CD4-positive, alpha-beta T cell (primary cell): ENCODE measurements around the gene ARFRP1. TPM values are rescaled to one million over a fixed set of nuclear protein-coding genes. Genes with fewer than 3 reads are reported as not detected.
A peak's percentile ranks its signal among the peaks of the same experiment; 100 is the strongest.

Experiments used
- ATAC-seq: fragments of 200-7000 bp; cut with Tn5 transposase; one replicate; pipeline ENCODE4 v1.10.0; 2022; ENCODE audit warnings: mild to moderate bottlenecking; ENCODE audit not compliant: poor library complexity
- CTCF ChIA-PET: fragments of 350-600 bp; sonication (Branson Sonifier 250); formaldehyde crosslinking; loops from one replicate; lab custom pipeline; 2021; ENCODE audit warnings: antibody characterized with exemption, inconsistent platforms; lab: Charles Lee
- POLR2A ChIA-PET: fragments of 350-600 bp; sonication (Branson Sonifier 250); formaldehyde crosslinking; loops from one replicate; lab custom pipeline; 2021; ENCODE audit warnings: antibody characterized with exemption, inconsistent platforms; lab: Charles Lee
- DNase-seq, 14 experiments: peaks; one replicate each; pipeline ENCODE4 v3.0.0-alpha.2; 2013 to 2020; ENCODE audit warnings: mixed read lengths in 2 of 14
- H3K27ac ChIP-seq, 2 donors: one replicate each; pipeline versions ENCODE4 v1.5.1 to v1.7.0; 2013; ENCODE audit warnings: low read length in 2 of 2, low read depth in 1 of 2, mild to moderate bottlenecking in 1 of 2
- H3K27me3 ChIP-seq, 2 experiments: 1 replicate in 1 of 2; 2 replicates in 1 of 2; pipeline versions ENCODE4 v1.6.1 to v1.7.0; 2013; ENCODE audit warnings: low read length in 2 of 2, control low read depth in 1 of 2, mild to moderate bottlenecking in 1 of 2, moderate library complexity in 1 of 2; ENCODE audit not compliant: insufficient read depth in 2 of 2, control insufficient read depth in 1 of 2
- H3K36me3 ChIP-seq: one replicate; pipeline ENCODE4 v1.6.1; 2013; ENCODE audit warnings: low read length, control low read depth; ENCODE audit not compliant: insufficient read depth
- H3K4me1 ChIP-seq: one replicate; pipeline ENCODE4 v1.6.1; 2013; ENCODE audit warnings: low read length, control low read depth; ENCODE audit not compliant: insufficient read depth
- H3K4me3 ChIP-seq: one replicate; pipeline ENCODE4 v1.5.1; 2013; ENCODE audit warnings: mild to moderate bottlenecking, low read length, moderate library complexity
- H3K9me3 ChIP-seq, 2 experiments: 1 replicate in 1 of 2; 2 replicates in 1 of 2; pipeline versions ENCODE4 v1.6.1 to v1.7.0; 2013; ENCODE audit warnings: low read length in 2 of 2, mild to moderate bottlenecking in 2 of 2, control low read depth in 1 of 2, moderate library complexity in 1 of 2; ENCODE audit not compliant: control insufficient read depth in 1 of 2, insufficient read depth in 1 of 2
- H3K27ac Mint-ChIP-seq: one replicate; pipeline ENCODE4 v1.8.0; 2020; ENCODE audit warnings: mixed read lengths
- H3K27me3 Mint-ChIP-seq: one replicate; pipeline ENCODE4 v1.8.0; 2021; ENCODE audit warnings: mixed read lengths
- H3K36me3 Mint-ChIP-seq: one replicate; pipeline ENCODE4 v1.8.0; 2021; ENCODE audit warnings: low read depth, mixed read lengths
- H3K4me1 Mint-ChIP-seq: one replicate; pipeline ENCODE4 v1.8.0; 2021; ENCODE audit warnings: low read depth, mixed read lengths
- H3K4me3 Mint-ChIP-seq: one replicate; pipeline ENCODE4 v1.8.0; 2020; ENCODE audit warnings: mild to moderate bottlenecking, mixed read lengths
- H3K9me3 Mint-ChIP-seq: one replicate; pipeline ENCODE4 v1.8.0; 2020; ENCODE audit warnings: mixed read lengths
- intact Hi-C, 2 experiments: fragments of 100-400 bp; cut with DNase I in 1 of 2; cut with micrococcal nuclease in 1 of 2; formaldehyde crosslinking; loops; one replicate each; pipeline versions ENCODE4 v1.15.1 to v1.9.0; 2023 to 2025; cut with DNase I, micrococcal nuclease
- total RNA-seq, 174 experiments: library from RNA in 2 of 174; stranded (reverse) in 2 of 174; gene quantifications; one replicate each; pipeline ENCODE4 v1.2.3 and lab custom pipeline; 2021 to 2026
- TF ChIP-seq, protein P1 (sequence below): fragments of 200-600 bp; IDR thresholded peaks from one replicate; pipeline ENCODE4 v1.8.0; 2022; ENCODE audit warnings: antibody characterized with exemption, mild to moderate bottlenecking

Gene ARFRP1
- total RNA-seq, 2 experiments from 2014 or later, result 34.5 to 35.7 TPM

DNA sequence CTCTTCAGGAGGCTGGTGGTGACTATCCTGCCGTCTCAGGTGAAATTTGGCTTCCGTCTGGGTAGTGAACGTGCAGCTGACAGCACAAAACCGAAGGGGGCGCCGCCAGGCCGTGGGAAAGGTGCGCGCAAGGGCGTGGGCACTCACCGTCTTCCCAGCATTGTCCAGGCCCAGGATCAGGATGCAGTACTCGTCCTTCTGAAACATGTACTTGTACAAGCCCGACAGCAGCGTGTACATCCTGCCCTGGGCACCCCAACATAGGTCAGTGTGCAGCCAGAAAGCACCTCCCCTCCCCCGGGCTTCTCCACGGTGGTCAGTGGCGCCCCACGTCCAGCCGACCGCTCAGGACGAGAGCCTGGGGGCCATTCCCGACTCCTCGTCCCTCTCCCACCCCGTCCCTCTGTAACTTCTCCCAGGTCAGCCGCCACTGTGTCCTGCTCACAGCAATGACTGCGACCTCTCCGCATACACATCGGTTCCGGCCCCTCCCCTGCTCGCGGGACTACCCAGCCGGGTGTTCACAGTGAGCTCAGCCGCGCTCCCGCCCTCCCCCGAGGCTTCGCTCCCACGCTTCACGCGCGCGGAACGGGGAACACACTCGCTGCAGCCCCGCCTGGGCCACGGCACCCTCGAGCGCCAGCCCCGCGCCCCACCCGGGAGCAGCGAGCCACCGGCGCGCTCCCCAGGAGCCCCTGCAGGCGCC lies 771 bp downstream of the ARFRP1 start:
- ATAC-seq, result peak; percentile 66
- peak; percentile 45 to 83 (median 63) for DNase-seq
- H3K9me3 ChIP-seq, result no peaks in the 10 kb centered on the region
- H3K36me3 ChIP-seq, result peaks cover 60% of the 10 kb centered on the region
- H3K27ac ChIP-seq, result peak overlapping the region; percentile 17 to 71
- H3K27ac Mint-ChIP-seq, result peak overlapping the region; percentile 89
- H3K27me3 Mint-ChIP-seq, result no peaks in the 10 kb centered on the region
- H3K4me1 Mint-ChIP-seq, result peaks cover 41% of the 10 kb centered on the region
- ChIA-PET POLR2A (interaction anchor here (0.7 to 5.0 kb wide), 17 partner anchors 9 to 186 kb away, joined by 3 to 168 read pairs (median 8); partner anchors contain the start of genes GMEB2, LIME1, PPDPF and PTK6), CTCF (interaction anchor here (0.6 to 3.9 kb wide), 21 partner anchors 20 to 331 kb away, joined by 3 to 44 read pairs (median 5); partner anchors contain the start of genes LIME1, PRPF6, RTEL1 and SLC2A4RG)
- peak overlapping the region; percentile 88 for H3K4me3 Mint-ChIP-seq
- H3K4me3 ChIP-seq, result peak overlapping the region; percentile 76
- intact Hi-C loops, result loop anchor here (1.0 to 10.0 kb wide), 14 partner anchors 30 to 355 kb away; partner anchors contain the start of genes RTEL1 (in 2 of the 2), SAMD10 (in 2 of the 2), LIME1 (in 1 of the 2) and TCEA2 (in 1 of the 2)
- H3K36me3 Mint-ChIP-seq, result peaks cover 57% of the 10 kb centered on the region
- TF ChIP-seq, protein P1, sequence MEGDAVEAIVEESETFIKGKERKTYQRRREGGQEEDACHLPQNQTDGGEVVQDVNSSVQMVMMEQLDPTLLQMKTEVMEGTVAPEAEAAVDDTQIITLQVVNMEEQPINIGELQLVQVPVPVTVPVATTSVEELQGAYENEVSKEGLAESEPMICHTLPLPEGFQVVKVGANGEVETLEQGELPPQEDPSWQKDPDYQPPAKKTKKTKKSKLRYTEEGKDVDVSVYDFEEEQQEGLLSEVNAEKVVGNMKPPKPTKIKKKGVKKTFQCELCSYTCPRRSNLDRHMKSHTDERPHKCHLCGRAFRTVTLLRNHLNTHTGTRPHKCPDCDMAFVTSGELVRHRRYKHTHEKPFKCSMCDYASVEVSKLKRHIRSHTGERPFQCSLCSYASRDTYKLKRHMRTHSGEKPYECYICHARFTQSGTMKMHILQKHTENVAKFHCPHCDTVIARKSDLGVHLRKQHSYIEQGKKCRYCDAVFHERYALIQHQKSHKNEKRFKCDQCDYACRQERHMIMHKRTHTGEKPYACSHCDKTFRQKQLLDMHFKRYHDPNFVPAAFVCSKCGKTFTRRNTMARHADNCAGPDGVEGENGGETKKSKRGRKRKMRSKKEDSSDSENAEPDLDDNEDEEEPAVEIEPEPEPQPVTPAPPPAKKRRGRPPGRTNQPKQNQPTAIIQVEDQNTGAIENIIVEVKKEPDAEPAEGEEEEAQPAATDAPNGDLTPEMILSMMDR, result peak; percentile 61
- H3K4me1 ChIP-seq, result peaks cover 44% of the 10 kb centered on the region
- no peaks in the 10 kb centered on the region for H3K9me3 Mint-ChIP-seq
- H3K27me3 ChIP-seq, result no peaks in the 10 kb centered on the region

- Histone ChIP-seq H3K27ac (peak overlapping the region; percentile 17 to 71), H3K36me3 (peaks cover 52% of the 10 kb centered on the region), H3K4me1 (peaks cover 47% of the 10 kb centered on the region), H3K4me3 (peak overlapping the region; percentile 76), H3K9me3 (no peaks in the 10 kb centered on the region), H3K27me3 (no peaks in the 10 kb centered on the region)
- POLR2A ChIA-PET, result interaction anchor here (0.9 to 5.0 kb wide), 8 partner anchors 8 to 185 kb away, joined by 3 to 168 read pairs (median 13); partner anchors contain the start of genes GMEB2, LIME1, PPDPF and SLC2A4RG
- ATAC-seq (no peak), DNase-seq (peak in 1 of 14 experiments; percentile 26)
- peaks cover 48% of the 10 kb centered on the region for H3K36me3 Mint-ChIP-seq
- H3K27me3 Mint-ChIP-seq, result no peaks in the 10 kb centered on the region
- H3K4me1 Mint-ChIP-seq, result peaks cover 37% of the 10 kb centered on the region
- peak overlapping the region; percentile 89 for H3K27ac Mint-ChIP-seq
- intact Hi-C loops, result loop anchor here (1.0 to 10.0 kb wide), 10 partner anchors 31 to 356 kb away; partner anchors contain the start of genes SAMD10 (in 2 of the 2), LIME1 (in 1 of the 2), RTEL1 (in 1 of the 2) and TCEA2 (in 1 of the 2)
- peak overlapping the region; percentile 88 for H3K4me3 Mint-ChIP-seq
- CTCF ChIA-PET, result interaction anchor here (0.6 to 3.9 kb wide), 14 partner anchors 21 to 332 kb away, joined by 3 to 44 read pairs (median 4); partner anchors contain the start of genes LIME1, RTEL1, SLC2A4RG and TPD52L2
- TF ChIP-seq, protein P1, result no peak
- no peaks in the 10 kb centered on the region for H3K9me3 Mint-ChIP-seq
Observed at GRCh38 chr20:63706027-63706695, 1.6 kb downstream of the ARFRP1 start.
